H9 (cell line): Measurements from ENCODE around the gene CENPM. TPM values are rescaled to one million over a fixed set of nuclear protein-coding genes. Genes with fewer than 3 reads are reported as not detected.

ENCODE experiments used
- DNase-seq: peaks from one replicate; pipeline ENCODE4 v3.0.0-alpha.2; 2017
- H2AFZ ChIP-seq: one replicate; pipeline ENCODE4 v1.6.1; 2013; ENCODE audit warnings: mild to moderate bottlenecking, low read length, control low read depth, moderate library complexity
- H2AK5ac ChIP-seq: 2 replicates; pipeline ENCODE4 v1.6.1; 2013; ENCODE audit warnings: low read length, control low read depth, mixed read lengths; ENCODE audit not compliant: insufficient read length
- H2BK120ac ChIP-seq: one replicate; pipeline ENCODE4 v1.6.1; 2013; ENCODE audit warnings: low read depth, mild to moderate bottlenecking, low read length, control low read depth, inconsistent platforms; ENCODE audit not compliant: poor library complexity, severe bottlenecking
- H2BK12ac ChIP-seq: 2 replicates; pipeline ENCODE4 v1.6.1; 2013; ENCODE audit warnings: low read length, control low read depth, mixed read lengths, low read depth; ENCODE audit not compliant: insufficient read length
- H2BK15ac ChIP-seq: 2 replicates; pipeline ENCODE4 v1.6.1; 2013; ENCODE audit warnings: low read depth, low read length, control low read depth
- H2BK20ac ChIP-seq: one replicate; pipeline ENCODE4 v1.6.1; 2013; ENCODE audit warnings: low read depth, mild to moderate bottlenecking, low read length, control low read depth, inconsistent platforms; ENCODE audit not compliant: poor library complexity, severe bottlenecking
- H2BK5ac ChIP-seq: 2 replicates; pipeline ENCODE4 v1.6.1; 2013; ENCODE audit warnings: low read length, control low read depth, mixed read lengths; ENCODE audit not compliant: insufficient read length
- H3K14ac ChIP-seq: 2 replicates; pipeline ENCODE4 v1.6.1; 2013; ENCODE audit warnings: low read length, control low read depth; ENCODE audit not compliant: insufficient read depth
- H3K18ac ChIP-seq: 2 replicates; pipeline ENCODE4 v1.6.1; 2013; ENCODE audit warnings: low read depth, mild to moderate bottlenecking, mixed read lengths, low read length, control low read depth; ENCODE audit not compliant: insufficient read length
- H3K23ac ChIP-seq: 2 replicates; pipeline ENCODE4 v1.6.1; 2013; ENCODE audit warnings: low read length, control low read depth, mixed read lengths, low read depth; ENCODE audit not compliant: insufficient read length
- H3K23me2 ChIP-seq: 2 replicates; pipeline ENCODE4 v1.6.1; 2013; ENCODE audit warnings: low read depth, mild to moderate bottlenecking, mixed read lengths, low read length, control low read depth; ENCODE audit not compliant: insufficient read length, poor library complexity, severe bottlenecking
- H3K27ac ChIP-seq: 2 replicates; pipeline ENCODE4 v1.5.1; 2013; ENCODE audit warnings: low read length, control low read depth, mixed read lengths, low read depth; ENCODE audit not compliant: insufficient read length
- H3K27me3 ChIP-seq: 2 replicates; pipeline ENCODE4 v1.6.1; 2013; ENCODE audit warnings: low read length, control low read depth, inconsistent platforms; ENCODE audit not compliant: insufficient read depth
- H3K4ac ChIP-seq: 2 replicates; pipeline ENCODE4 v1.6.1; 2013; ENCODE audit warnings: low read depth, mild to moderate bottlenecking, control low read depth, inconsistent platforms, low read length, moderate library complexity
- H3K4me1 ChIP-seq: 2 replicates; pipeline ENCODE4 v1.6.1; 2013; ENCODE audit warnings: low read length, control low read depth, inconsistent platforms; ENCODE audit not compliant: insufficient read depth
- H3K4me2 ChIP-seq: 2 replicates; pipeline ENCODE4 v1.6.1; 2013; ENCODE audit warnings: low read length, control low read depth, mixed read lengths; ENCODE audit not compliant: insufficient read length, insufficient read depth
- H3K56ac ChIP-seq: 2 replicates; pipeline ENCODE4 v1.6.1; 2013; ENCODE audit warnings: low read depth, mild to moderate bottlenecking, mixed read lengths, low read length, control low read depth; ENCODE audit not compliant: insufficient read length
- H3K79me1 ChIP-seq: 2 replicates; pipeline ENCODE4 v1.6.1; 2013; ENCODE audit warnings: low read depth, mild to moderate bottlenecking, moderate library complexity, low read length, control low read depth, inconsistent platforms; ENCODE audit not compliant: insufficient read depth, poor library complexity, severe bottlenecking
- H3K79me2 ChIP-seq: 2 replicates; pipeline ENCODE4 v1.6.1; 2013; ENCODE audit warnings: low read length, control low read depth, inconsistent platforms; ENCODE audit not compliant: insufficient read depth
- H3K9ac ChIP-seq: 2 replicates; pipeline ENCODE4 v1.6.1; 2013; ENCODE audit warnings: low read length, control low read depth, mixed read lengths; ENCODE audit not compliant: insufficient read length; ENCODE audit errors: extremely low read depth
- H3K9me3 ChIP-seq: one replicate; pipeline ENCODE4 v1.6.1; 2013; ENCODE audit warnings: low read depth, low read length, inconsistent platforms; ENCODE audit not compliant: control insufficient read depth
- H3T11ph ChIP-seq: one replicate; pipeline ENCODE4 v1.6.1; 2013; ENCODE audit warnings: mild to moderate bottlenecking, low read length, control low read depth, inconsistent platforms
- H4K20me1 ChIP-seq: one replicate; pipeline ENCODE4 v1.6.1; 2013; ENCODE audit not compliant: control insufficient read depth, insufficient read length, insufficient read depth
- H4K5ac ChIP-seq: 2 replicates; pipeline ENCODE4 v1.6.1; 2013; ENCODE audit warnings: low read depth, mild to moderate bottlenecking, mixed read lengths, low read length, control low read depth; ENCODE audit not compliant: insufficient read length
- H4K8ac ChIP-seq: replicated peaks from 2 replicates; pipeline ENCODE4 v1.6.1; 2013; ENCODE audit warnings: low read length, control low read depth, mixed read lengths, low read depth; ENCODE audit not compliant: insufficient read length
- H4K91ac ChIP-seq: 2 replicates; pipeline ENCODE4 v1.6.1; 2013; ENCODE audit warnings: low read depth, mild to moderate bottlenecking, moderate library complexity, mixed read lengths, low read length, control low read depth; ENCODE audit not compliant: insufficient read length
- H3K27ac Mint-ChIP-seq, 3 experiments: 2 replicates in 2 of 3; 3 replicates in 1 of 3; pipeline ENCODE4 v1.8.0; 2020 to 2021; ENCODE audit warnings: mixed read lengths in 3 of 3, mild to moderate bottlenecking in 1 of 3, moderate library complexity in 1 of 3
- H3K27me3 Mint-ChIP-seq: 2 replicates; pipeline ENCODE4 v1.8.0; 2021; ENCODE audit warnings: low read depth, mild to moderate bottlenecking, moderate library complexity, mixed read lengths
- H3K36me3 Mint-ChIP-seq, 3 experiments: 2 replicates in 2 of 3; 3 replicates in 1 of 3; pipeline ENCODE4 v1.8.0; 2020 to 2021; ENCODE audit warnings: low read depth in 3 of 3, mixed read lengths in 3 of 3; ENCODE audit not compliant: insufficient read depth in 1 of 3
- H3K4me1 Mint-ChIP-seq, 2 experiments: 2 replicates each; pipeline ENCODE4 v1.8.0; 2020; ENCODE audit warnings: mixed read lengths in 2 of 2
- H3K4me3 Mint-ChIP-seq, 2 experiments: 2 replicates in 1 of 2; 3 replicates in 1 of 2; pipeline ENCODE4 v1.8.0; 2020 to 2021; ENCODE audit warnings: mild to moderate bottlenecking in 2 of 2, mixed read lengths in 2 of 2, moderate library complexity in 1 of 2
- H3K9me3 Mint-ChIP-seq, 2 experiments: 2 replicates in 1 of 2; 3 replicates in 1 of 2; pipeline ENCODE4 v1.8.0; 2020; ENCODE audit warnings: mild to moderate bottlenecking in 2 of 2, mixed read lengths in 2 of 2, moderate library complexity in 1 of 2
- CTCF ChIP-seq: fragments of 200-600 bp; sonication (generic); conservative IDR thresholded peaks from 3 replicates; pipeline ENCODE4 v1.8.0; 2021; ENCODE audit warnings: antibody characterized with exemption, mild to moderate bottlenecking
- WGBS: extraction: QIAGEN DNeasy Blood & Tissue Kit; methylation state at CpG from one replicate; pipeline ENCODE4 v1.1.7; 2013; ENCODE audit warnings: missing lambda C conversion rate, low lambda C conversion rate, mixed read lengths; ENCODE audit not compliant: insufficient read length; ENCODE audit errors: extremely low coverage; 5-methylcytosine and 5-hydroxymethylcytosine counted together
- total RNA-seq: library from RNA; stranded (reverse); gene quantifications from 2 replicates; pipeline ENCODE4 v1.2.1, GENCODE V29; 2021

The CENPM gene
- total RNA-seq, 1 experiment from 2014 or later = 36.5 TPM

- H3K4ac ChIP-seq = no peak overlapping the region
- Mint-ChIP-seq H3K9me3 (peaks cover 2% of the 10 kb centered on the region in 2 experiments; a peak in 4 of 5 replicates), H3K4me3 (no peak overlapping the region), H3K27ac (peak overlapping the region in 1 of 3 experiments; percentile 16; a peak in 2 of 7 replicates), H3K36me3 (peaks cover 0 to 4% (median 3%) of the 10 kb centered on the region in 3 experiments; a peak in 5 of 7 replicates), H3K4me1 (peaks cover 15 to 37% of the 10 kb centered on the region in 2 experiments), H3K27me3 (peaks cover 9% of the 10 kb centered on the region)
- H4K91ac ChIP-seq = no peak overlapping the region
- H3K79me2 ChIP-seq = no peaks in the 10 kb centered on the region
- no peak overlapping the region for H2AFZ ChIP-seq
- no peak overlapping the region for H3K23ac ChIP-seq
- no peak for TF ChIP-seq CTCF
- no peak overlapping the region for H2BK20ac ChIP-seq
- H4K20me1 ChIP-seq = no peaks in the 10 kb centered on the region
- H4K8ac ChIP-seq = no peak overlapping the region
- H3K18ac ChIP-seq = no peak overlapping the region
- no peak overlapping the region for H3K4me2 ChIP-seq
- no CpG with 5 or more reads among the region's 2 CpGs for WGBS
- H3K23me2 ChIP-seq = no peaks in the 10 kb centered on the region
- H3K9ac ChIP-seq = no peak overlapping the region
- H3K14ac ChIP-seq = no peak overlapping the region
- H3K27ac ChIP-seq = no peak overlapping the region
- H2BK12ac ChIP-seq = no peak overlapping the region
- H2BK15ac ChIP-seq = no peak overlapping the region
- H2BK120ac ChIP-seq = no peak overlapping the region
- no peaks in the 10 kb centered on the region for H3K79me1 ChIP-seq
- H2BK5ac ChIP-seq = no peak overlapping the region
- no peaks in the 10 kb centered on the region for H3K27me3 ChIP-seq
- H3K56ac ChIP-seq = no peak overlapping the region
- no peak overlapping the region for H2AK5ac ChIP-seq
- no peaks in the 10 kb centered on the region for H3K9me3 ChIP-seq
- DNase-seq = no peak
- H3T11ph ChIP-seq = no peak overlapping the region
- H3K4me1 ChIP-seq = no peaks in the 10 kb centered on the region; the same call in 1 of the 2 replicates
- no peak overlapping the region for H4K5ac ChIP-seq
Measured at GRCh38 chr22:41952713-41953112, 5.8 kb upstream of the CENPM start.
